Measurements from ENCODE around the gene C17orf58. TPM values are rescaled to one million over a fixed set of nuclear protein-coding genes. Genes with fewer than 3 reads are reported as not detected.
"Not testable (repeated sequence)": the region's sequence is repeated elsewhere in the genome, so short reads cannot be mapped to it uniquely, and the experiment has no call there.

Gene C17orf58
- polyA plus RNA-seq, 1 donor from 2014 or later, result 1.6 TPM

GRCh38 chr17:67992548-67993152 lies 3.6 kb downstream of the C17orf58 start:
- H3K36me3 Mint-ChIP-seq, result peaks cover 3% of the 10 kb centered on the region
- peak overlapping the region; percentile 43 to 97 (median 76) for H3K27ac Mint-ChIP-seq
- H3K4me1 Mint-ChIP-seq, result peaks cover 14 to 28% (median 23%) of the 10 kb centered on the region in 3 donors
- H3K27me3 Mint-ChIP-seq, result peaks cover 19% of the 10 kb centered on the region
- H3K4me3 Mint-ChIP-seq, result peak overlapping the region; percentile 88 to 99 (median 94)
- no peaks in the 10 kb centered on the region for H3K9me3 Mint-ChIP-seq

- Mint-ChIP-seq H3K4me1 (peaks cover 13 to 25% (median 18%) of the 10 kb centered on the region in 3 donors), H3K36me3 (peaks cover 3% of the 10 kb centered on the region), H3K27ac (no peak overlapping the region), H3K27me3 (peaks cover 9% of the 10 kb centered on the region), H3K4me3 (peak overlapping the region in 1 of 4 donors; percentile 29), H3K9me3 (no peaks in the 10 kb centered on the region)
Observed at GRCh38 chr17:67990909-67991308, 5.4 kb downstream of the C17orf58 start.

GRCh38 chr17:67983383-67983688 lies 12.9 kb downstream of the C17orf58 start:
- no peak overlapping the region for H3K4me3 Mint-ChIP-seq
- peaks cover 4% of the 10 kb centered on the region for H3K36me3 Mint-ChIP-seq
- no peak overlapping the region for H3K27ac Mint-ChIP-seq
- H3K9me3 Mint-ChIP-seq, result no peaks in the 10 kb centered on the region
- H3K27me3 Mint-ChIP-seq, result no peaks in the 10 kb centered on the region
- H3K4me1 Mint-ChIP-seq, result peaks cover 6 to 14% (median 9%) of the 10 kb centered on the region in 3 donors

DNA sequence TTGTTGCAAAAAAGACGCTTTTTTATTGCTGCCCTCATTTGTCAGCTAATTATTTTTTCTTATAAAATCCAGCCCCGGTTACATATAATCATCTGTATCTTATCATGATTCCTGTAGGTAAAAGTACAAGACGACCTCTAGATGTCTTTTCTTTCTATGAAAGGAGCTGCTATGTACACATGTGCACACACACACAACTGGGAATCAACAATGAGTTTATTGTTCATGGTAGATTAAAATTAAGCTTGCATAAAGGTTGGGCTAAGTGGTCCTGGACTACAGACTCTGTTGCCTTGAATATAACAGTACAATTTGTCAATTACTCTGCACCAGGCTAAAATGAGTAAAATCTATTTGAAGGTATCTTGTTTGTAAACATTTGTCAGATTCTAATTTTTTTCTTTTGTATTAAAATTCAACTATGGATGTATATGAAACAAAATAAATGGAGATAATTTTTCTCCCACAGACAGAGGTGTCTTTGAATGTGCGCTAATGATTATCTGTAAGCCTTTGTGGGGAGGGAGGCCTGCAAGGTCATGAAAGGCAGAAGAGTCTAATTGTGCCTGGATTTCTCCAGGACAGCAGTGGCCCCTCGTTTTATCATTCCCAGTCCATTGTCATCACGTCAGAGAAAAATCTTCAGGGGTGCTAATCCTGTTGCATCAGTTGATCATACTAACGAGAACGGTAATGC lies 13.4 kb downstream of the C17orf58 start:
- peaks cover 4% of the 10 kb centered on the region for H3K36me3 Mint-ChIP-seq
- no peak overlapping the region for H3K4me3 Mint-ChIP-seq
- peaks cover 6 to 14% (median 9%) of the 10 kb centered on the region in 3 donors for H3K4me1 Mint-ChIP-seq
- H3K9me3 Mint-ChIP-seq, result no peaks in the 10 kb centered on the region
- no peak overlapping the region for H3K27ac Mint-ChIP-seq
- H3K27me3 Mint-ChIP-seq, result no peaks in the 10 kb centered on the region

- Mint-ChIP-seq H3K27me3 (no peaks in the 10 kb centered on the region), H3K9me3 (no peaks in the 10 kb centered on the region), H3K4me1 (peaks cover 6 to 14% (median 9%) of the 10 kb centered on the region in 3 donors), H3K4me3 (no peak overlapping the region), H3K36me3 (peaks cover 4% of the 10 kb centered on the region), H3K27ac (no peak overlapping the region)
Observed at GRCh38 chr17:67982034-67982640, 14.1 kb downstream of the C17orf58 start.

- peak overlapping the region in 2 of 3 donors; percentile 64 to 82 for H3K27ac Mint-ChIP-seq
- H3K4me1 Mint-ChIP-seq, result peaks cover 6 to 14% (median 9%) of the 10 kb centered on the region in 3 donors
- not testable (repeated sequence) for H3K36me3 Mint-ChIP-seq, H3K9me3 Mint-ChIP-seq, H3K27me3 Mint-ChIP-seq, H3K4me3 Mint-ChIP-seq
Observed at GRCh38 chr17:67980883-67981282, 15.4 kb downstream of the C17orf58 start.

DNA sequence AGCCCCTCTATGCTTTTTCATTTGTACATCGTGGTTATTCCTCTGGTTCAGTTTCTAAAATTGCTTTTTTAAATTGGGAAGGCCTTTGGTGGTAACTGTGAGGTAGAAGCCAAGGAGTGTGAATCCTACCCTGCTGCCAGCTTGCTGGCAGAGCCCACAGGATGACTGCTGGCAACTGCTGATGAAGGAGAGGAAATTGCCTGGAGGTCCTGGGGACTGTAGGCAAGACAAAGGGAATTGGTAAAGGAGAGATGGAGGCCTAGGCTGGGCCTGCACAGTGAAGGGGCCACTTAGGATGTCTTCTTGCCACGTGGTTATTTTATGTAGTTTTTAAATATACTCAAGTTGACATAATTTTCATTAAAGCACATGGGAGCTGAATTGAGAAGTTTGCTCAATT lies 15.8 kb downstream of the C17orf58 start:
- Mint-ChIP-seq H3K27ac (peak overlapping the region in 2 of 3 donors; percentile 64 to 82), H3K27me3 (no peaks in the 10 kb centered on the region), H3K4me3 (peak overlapping the region in 2 of 4 donors; percentile 79 to 80), H3K36me3 (peaks cover 4% of the 10 kb centered on the region), H3K4me1 (peaks cover 6 to 14% (median 9%) of the 10 kb centered on the region in 3 donors), H3K9me3 (no peaks in the 10 kb centered on the region)

DNA sequence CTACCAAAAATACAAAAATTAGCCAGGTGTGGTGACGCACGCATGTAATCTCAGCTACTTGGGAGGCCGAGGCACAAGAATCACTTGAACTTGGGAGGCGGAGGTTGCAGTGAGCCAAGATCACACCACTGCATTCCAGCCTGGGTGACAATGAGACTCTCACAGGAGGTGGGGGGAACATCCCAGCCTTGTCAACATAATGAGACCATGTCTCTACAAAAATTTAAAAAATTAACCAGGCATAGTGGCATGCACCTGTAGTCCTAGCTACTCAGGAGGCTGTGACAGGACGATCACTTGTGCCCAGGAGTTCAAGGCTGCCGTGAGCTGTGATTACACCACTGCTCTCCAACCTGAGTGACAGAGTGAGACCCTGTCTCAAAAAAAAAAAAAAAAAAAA lies 20.0 kb downstream of the C17orf58 start:
- not testable (repeated sequence) for H3K27ac Mint-ChIP-seq, H3K9me3 Mint-ChIP-seq, H3K4me1 Mint-ChIP-seq, H3K27me3 Mint-ChIP-seq, H3K36me3 Mint-ChIP-seq, H3K4me3 Mint-ChIP-seq

DNA sequence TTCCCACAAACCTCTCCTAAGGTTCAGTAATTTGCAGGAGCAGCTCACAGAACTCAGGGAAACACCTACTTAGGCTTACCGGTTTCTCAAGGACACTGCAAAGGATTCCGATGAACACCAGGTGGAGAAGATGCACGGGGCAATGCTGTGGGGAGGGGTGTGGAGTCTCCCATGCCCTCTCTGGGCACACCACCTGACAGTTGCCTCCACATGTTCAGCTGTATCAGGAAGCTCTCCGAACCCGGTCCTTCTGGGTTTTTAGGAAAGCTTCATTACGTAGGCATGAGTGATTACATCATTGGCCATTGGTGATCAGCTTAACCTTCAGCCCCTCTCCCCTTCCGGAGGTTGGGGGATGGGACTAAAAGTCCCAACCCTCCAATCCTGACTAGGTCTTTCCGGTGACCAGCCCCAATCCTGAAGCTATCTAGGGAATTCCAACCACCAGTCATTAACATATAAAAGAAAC lies 21.6 kb downstream of the C17orf58 start:
- no peaks in the 10 kb centered on the region for H3K4me1 Mint-ChIP-seq
- H3K9me3 Mint-ChIP-seq, result no peaks in the 10 kb centered on the region
- peaks cover 4% of the 10 kb centered on the region for H3K36me3 Mint-ChIP-seq
- H3K4me3 Mint-ChIP-seq, result no peak overlapping the region
- no peaks in the 10 kb centered on the region for H3K27me3 Mint-ChIP-seq
- H3K27ac Mint-ChIP-seq, result no peak overlapping the region

GRCh38 chr17:67974185-67974584 lies 22.1 kb downstream of the C17orf58 start:
- Mint-ChIP-seq H3K4me1 (no peaks in the 10 kb centered on the region), H3K9me3 (no peaks in the 10 kb centered on the region), H3K4me3 (no peak overlapping the region), H3K27ac (no peak overlapping the region), H3K36me3 (peaks cover 4% of the 10 kb centered on the region), H3K27me3 (no peaks in the 10 kb centered on the region)

DNA sequence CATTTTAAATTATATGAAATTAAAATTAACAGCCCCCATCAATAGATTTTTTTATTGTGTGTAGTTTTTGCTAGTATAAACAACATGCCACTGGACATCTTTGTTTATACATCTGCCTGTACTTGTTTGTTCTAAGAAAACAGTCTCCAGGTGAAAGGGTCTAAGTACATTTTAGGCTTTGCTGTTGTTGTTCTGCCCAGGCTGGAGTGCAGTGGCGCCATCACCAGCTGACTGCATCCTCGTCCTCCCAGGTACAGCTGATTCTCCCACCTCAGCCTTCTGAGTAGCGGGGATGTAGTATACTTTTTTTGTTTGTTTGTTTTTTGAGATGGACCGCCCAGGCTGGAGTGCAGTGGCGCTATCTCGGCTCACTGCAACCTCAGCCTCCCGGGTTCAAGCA lies 25.5 kb downstream of the C17orf58 start:
- H3K27me3 Mint-ChIP-seq, result no peaks in the 10 kb centered on the region
- no peaks in the 10 kb centered on the region for H3K4me1 Mint-ChIP-seq
- H3K9me3 Mint-ChIP-seq, result no peaks in the 10 kb centered on the region
- H3K36me3 Mint-ChIP-seq, result no peaks in the 10 kb centered on the region
- H3K27ac Mint-ChIP-seq, result no peak overlapping the region
- no peak overlapping the region for H3K4me3 Mint-ChIP-seq

- H3K4me3 Mint-ChIP-seq, H3K36me3 Mint-ChIP-seq, H3K9me3 Mint-ChIP-seq, H3K27me3 Mint-ChIP-seq, H3K4me1 Mint-ChIP-seq: not testable (repeated sequence)
- peak overlapping the region in 2 of 3 donors; percentile 1 to 73 for H3K27ac Mint-ChIP-seq
Observed at GRCh38 chr17:67963145-67963572, 33.1 kb downstream of the C17orf58 start.

- H3K4me3 Mint-ChIP-seq, H3K4me1 Mint-ChIP-seq: not testable (repeated sequence)
- peak overlapping the region in 1 of 3 donors; percentile 33 for H3K27ac Mint-ChIP-seq
Observed at GRCh38 chr17:67962156-67962555, 34.1 kb downstream of the C17orf58 start.

DNA sequence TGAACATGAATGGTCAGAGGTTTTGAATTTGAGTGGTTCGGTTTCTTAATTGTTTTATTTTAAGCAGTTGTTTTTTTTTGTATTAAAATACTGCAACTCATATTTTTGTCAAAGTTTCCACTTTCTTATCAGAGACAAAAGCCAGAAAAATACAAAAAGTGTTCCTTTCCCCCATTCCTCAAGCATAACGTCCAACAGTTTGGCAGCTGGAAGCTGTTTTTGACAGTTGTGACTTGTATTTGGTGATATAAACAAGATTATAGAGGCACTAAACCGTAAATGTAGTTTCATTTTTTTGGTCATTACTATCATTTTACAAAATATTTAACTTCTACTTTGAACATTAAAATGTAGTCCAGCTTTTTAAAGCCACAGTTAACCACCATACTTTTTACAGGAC lies 36.0 kb downstream of the C17orf58 start:
- not testable (repeated sequence) for H3K4me1 Mint-ChIP-seq, H3K9me3 Mint-ChIP-seq, H3K27me3 Mint-ChIP-seq, H3K36me3 Mint-ChIP-seq, H3K4me3 Mint-ChIP-seq
- H3K27ac Mint-ChIP-seq, result peak overlapping the region in 1 of 3 donors; percentile 4

More at GRCh38 chr17:67962156-67962555, 34.1 kb downstream of the C17orf58 start:
- H3K9me3 Mint-ChIP-seq, H3K36me3 Mint-ChIP-seq, H3K27me3 Mint-ChIP-seq: not testable (repeated sequence)

DNA sequence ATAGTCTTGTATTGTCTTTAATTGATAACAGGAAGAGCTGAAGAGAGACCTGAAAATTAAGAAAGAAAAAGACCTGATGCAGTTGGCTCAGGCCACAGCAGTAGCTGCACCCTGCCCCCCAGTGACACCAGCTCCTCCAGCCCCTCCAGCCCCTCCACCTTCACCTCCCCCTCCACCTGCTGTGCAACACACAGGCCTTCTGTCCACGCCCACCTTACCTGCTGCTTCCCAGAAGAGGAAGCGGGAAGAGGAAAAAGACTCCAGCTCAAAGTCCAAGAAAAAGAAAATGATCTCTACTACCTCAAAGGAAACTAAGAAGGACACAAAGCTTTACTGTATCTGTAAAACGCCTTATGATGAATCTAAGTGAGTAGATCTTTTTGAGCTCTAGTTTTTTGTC lies 36.8 kb downstream of the C17orf58 start:
- Mint-ChIP-seq H3K4me3 (no peak overlapping the region), H3K36me3 (no peaks in the 10 kb centered on the region), H3K4me1 (peaks cover 0 to 4% (median 3%) of the 10 kb centered on the region in 3 donors), H3K27ac (peak overlapping the region in 1 of 3 donors; percentile 14), H3K9me3 (no peaks in the 10 kb centered on the region), H3K27me3 (no peaks in the 10 kb centered on the region)

- Mint-ChIP-seq H3K27me3 (no peaks in the 10 kb centered on the region), H3K9me3 (no peaks in the 10 kb centered on the region), H3K4me3 (no peak overlapping the region), H3K27ac (no peak overlapping the region), H3K36me3 (peaks cover 7% of the 10 kb centered on the region), H3K4me1 (no peaks in the 10 kb centered on the region)
Observed at GRCh38 chr17:67950945-67951344, 45.3 kb downstream of the C17orf58 start.
